C1 segment of cervical spinal cord (tissue), 14 donors: ENCODE measurements around the gene PLIN4.
A peak's percentile ranks its signal among the peaks of the same experiment; 100 is the strongest.

Experiments used
- DNase-seq, 14 donors: peaks; one replicate each; lab custom pipeline; 2025; lab: John Stamatoyannopoulos, UW

PLIN4 gene

GRCh38 chr19:4492337-4493103, 25.8 kb downstream of the PLIN4 start:
- DNase-seq = no peak

DNA sequence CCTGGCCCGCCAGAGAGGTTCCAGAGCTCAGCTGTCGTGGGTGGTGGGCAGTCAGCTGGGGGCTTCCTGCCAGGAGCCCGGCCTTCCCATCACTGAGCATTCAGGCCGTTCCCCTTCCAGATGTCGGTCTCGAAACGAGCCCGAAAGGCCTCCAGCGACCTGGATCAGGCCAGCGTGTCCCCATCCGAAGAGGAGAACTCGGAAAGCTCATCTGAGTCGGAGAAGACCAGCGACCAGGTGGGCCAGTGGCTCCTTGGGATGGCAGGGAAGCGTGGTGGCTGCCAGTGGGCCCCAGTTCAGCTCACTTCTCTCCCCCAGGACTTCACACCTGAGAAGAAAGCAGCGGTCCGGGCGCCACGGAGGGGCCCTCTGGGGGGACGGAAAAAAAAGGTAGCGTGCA, 26.8 kb downstream of the PLIN4 start:
- DNase-seq = no peak

GRCh38 chr19:4488496-4488895, 29.8 kb downstream of the PLIN4 start:
- no peak for DNase-seq

GRCh38 chr19:4487572-4487971, 30.7 kb downstream of the PLIN4 start:
- DNase-seq = no peak

DNA sequence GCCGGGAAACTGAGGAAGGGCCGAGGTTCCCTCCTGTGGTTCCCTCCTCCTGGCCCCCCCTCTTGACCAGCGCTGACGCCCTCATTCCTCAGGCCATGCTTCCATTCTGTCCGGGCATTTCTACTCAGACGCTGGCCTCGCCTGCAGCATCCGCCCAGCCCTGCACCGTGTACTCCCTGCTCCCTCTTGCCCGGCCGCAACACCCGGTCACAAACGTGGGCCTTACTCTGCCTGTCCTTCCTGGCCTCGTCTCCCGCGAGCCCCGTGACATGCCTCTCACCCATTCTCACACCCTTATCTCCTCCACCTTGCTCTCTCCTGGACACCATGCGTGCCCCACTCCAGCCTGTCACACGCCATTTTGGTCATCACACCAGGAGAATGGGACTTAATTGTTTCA, 34.9 kb downstream of the PLIN4 start:
- DNase-seq = no peak

DNA sequence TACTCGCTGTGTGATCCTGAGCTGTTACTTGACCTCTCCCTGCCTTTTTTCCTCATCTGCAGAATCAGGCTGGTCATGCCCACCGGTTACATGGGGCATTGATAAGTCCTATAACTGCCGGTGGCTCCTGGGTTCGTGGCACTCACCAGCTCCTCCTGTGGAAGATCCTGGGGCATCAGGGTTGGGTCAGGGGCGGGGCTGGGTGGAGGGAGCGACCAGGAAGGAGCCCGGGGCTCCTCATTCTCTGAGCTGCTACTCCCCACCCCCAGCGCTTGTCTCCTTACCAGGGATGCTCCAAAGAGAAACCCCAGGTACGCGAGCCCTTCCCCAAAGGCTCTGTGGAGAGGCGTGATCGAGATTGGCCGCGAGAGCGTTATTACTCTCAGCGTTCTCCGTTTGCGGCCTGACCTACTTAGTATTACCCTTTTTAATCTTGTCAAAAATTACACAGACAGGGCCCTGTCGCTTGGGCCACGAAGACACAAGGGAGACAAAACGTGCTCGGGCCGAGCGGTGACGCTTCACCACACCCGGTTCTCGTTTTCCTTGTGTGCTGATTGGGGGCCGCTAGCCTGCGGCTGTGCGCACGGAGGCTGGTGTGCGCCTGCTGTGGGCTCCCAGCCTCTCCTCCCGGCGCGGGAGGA, 35.4 kb downstream of the PLIN4 start:
- DNase-seq = no peak

GRCh38 chr19:4477034-4477801, 41.1 kb downstream of the PLIN4 start:
- DNase-seq = no peak

DNA sequence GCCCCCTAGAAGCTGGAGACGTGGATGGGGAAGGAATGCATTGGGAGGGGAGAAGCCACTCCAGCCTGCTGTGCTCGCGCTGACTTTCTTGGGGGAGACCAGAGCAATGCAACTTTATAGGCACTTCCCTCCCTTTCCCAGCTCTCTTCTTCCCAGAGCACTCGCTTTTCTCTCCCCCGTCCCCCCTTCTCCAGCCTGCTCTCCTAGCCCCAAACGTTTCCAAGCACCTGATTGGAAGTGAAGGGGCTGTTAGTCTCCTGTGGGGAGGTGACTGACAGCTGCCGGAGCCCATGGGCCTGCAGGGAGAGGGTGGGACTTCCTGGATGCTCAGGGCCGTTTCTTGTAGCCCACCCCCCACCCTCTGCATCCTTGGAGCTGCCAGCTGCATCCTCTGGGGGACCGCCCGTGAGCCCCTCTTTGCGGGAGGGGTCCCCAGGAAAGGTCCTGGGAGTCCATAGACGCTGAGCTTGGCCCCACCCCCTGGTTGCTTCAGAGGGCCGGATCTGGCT, 43.7 kb downstream of the PLIN4 start:
- peak in 8 of 14 donors; percentile 3 to 82 (median 19) for DNase-seq

DNA sequence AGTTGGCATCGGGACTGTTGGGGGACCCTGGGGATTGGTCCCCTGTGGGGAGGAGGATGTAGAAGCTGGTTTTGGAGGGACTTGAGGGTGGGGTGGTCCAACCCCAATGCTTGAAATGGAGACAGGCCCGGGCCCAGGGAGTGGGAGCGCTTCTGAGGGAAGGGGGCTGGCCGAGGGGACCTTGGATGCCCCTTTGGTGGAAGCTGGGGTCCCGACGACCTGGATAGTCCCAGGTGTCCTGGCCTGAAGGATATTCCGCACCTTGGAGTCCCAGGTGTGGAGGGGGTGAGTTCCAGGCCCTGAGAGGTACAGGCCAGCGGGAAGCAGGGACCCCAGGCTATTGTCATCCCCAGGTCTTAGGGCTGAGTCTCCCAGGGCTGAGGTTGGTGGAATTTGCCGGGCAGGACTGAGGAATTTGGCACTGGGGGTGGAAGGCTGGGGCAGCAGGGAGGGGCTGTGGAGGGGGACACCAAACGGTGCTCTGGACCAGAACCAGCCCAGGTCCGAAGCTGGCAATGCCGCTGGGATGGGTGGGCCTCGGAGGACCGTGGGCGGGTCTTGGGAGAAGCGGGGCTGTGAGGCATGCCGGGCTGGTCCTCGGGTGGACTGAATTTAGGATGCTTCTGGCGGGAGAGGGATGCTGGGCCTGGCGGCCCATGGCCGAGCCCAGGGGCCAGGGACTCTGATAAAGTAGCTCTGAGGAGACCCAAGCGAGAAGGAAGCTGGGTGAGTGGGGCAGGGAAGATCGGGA, 44.3 kb downstream of the PLIN4 start:
- no peak for DNase-seq

DNA sequence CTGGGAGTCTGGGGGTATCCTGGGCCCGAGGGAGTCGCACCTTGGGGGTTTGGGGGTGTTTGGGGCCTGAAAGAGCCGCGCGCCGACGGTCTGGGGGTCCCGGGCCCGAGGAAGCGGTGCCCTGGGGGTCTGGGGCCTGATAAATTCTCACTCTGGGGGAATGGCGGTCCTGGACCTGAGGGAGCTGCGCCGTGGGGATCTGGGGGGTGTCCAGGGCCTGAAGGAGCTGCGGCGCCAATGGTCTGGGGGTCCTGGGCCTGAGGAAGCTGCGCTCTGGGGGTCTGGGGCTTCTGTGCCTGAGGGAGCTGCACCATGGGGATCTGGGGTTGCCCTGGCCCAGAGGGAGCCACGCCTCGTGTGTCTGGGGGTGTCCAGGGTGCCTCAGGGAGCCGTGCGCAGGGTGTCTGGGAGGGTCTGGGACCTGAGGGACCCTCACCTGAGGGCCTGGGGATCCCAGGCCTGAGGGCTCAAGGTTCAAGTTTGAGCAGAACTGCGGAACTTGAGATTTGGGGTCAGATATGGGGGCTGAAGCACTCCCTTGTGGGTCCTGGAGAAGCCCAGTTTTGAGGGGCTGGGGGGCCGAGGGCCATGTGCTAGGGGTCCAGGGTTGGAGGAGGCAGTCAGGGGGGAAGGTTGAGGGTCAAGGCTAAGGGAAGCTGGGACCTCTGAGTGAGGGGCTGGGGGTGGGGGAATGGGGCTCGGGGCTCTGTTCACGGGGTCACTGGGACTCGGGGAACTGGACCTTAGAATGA, 45.1 kb downstream of the PLIN4 start:
- no peak for DNase-seq

GRCh38 chr19:4472174-4472974, 45.9 kb downstream of the PLIN4 start, which contains the start of gene HDGFL2:
HDGFL2 (plus strand) TSS chr19:4472297; CDS start chr19:4472351, 54 bp downstream.
- DNase-seq = peak in 1 of 14 donors; percentile 41

DNA sequence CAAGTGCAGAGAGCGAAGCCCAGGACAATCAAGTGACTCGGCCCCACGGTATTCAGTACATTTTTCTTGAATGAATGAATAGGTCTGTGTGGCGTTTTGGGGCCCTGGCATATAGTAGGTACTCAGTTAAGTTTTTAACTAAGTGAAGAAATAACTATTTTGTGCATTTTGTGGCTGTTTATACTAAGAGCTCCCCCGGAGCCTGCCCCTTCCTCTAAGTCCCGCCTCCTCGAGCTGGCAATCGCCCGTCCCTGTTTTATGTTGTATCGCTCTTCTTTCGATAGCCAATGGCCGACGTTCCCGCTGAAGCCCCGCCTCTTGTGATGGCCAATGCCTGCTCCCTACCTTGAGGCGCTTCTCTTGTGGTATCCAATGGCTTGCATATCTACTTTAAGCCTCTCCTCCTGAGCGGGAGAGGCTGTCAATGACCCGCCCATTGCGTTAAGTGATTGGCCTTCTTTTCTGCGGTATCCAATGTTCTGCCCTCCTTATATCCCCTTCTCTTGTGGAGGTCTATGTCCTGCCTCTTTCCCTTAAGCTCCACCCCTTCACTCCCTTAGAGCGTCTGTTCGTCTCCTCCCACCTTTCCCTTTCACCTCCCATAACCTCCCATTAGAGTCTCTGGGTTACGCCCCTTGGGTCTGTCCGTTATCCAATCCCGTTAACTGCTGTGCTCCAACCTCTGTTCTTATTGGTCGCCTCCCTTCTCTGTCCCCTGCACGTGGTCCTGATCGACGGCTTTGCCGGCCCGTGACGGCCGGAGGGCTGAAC, 46.7 kb downstream of the PLIN4 start:
- peak; percentile 85 to 100 (median 98) for DNase-seq

GRCh38 chr19:4467835-4468234, 50.5 kb downstream of the PLIN4 start:
- DNase-seq = no peak

DNA sequence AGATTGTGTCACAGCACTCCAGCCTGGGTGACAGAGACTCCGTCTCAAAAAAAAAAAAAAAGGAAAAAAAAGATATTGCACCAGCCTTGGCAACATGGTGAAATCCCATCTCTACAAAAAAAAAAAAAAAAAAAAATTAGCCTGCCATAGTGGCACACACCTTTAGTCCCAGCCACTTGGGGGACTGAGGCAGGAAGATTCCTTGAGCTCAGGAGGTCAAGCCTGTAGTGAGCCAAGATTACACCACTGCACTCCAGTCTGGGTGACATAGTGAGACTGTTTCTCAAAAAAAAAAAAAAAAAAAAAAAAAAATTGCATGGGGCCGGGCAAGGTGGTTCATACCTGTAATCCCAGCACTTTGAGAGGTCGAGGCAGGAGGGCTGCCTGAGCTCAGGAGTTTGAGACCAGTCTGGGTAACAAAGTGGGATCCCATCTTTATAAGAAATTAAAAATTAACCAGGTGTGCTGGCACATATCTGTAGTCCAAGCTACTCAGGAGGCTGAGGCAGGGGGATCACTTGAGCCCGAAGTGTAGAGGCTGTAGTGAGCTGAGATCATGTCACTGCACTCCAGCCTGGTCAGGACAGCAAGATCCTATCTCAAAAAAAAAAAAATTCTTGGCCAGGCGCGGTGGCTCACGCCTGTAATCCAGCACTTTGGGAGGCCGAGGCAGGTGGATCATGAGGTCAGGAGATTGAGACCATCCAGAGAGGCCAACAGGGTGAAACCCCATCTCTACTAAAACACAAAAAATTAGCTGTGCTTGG, 53.3 kb downstream of the PLIN4 start:
- DNase-seq = no peak

GRCh38 chr19:4457654-4458395, 60.5 kb downstream of the PLIN4 start, which contains the start of gene UBXN6:
UBXN6 (minus strand) TSS chr19:4457794; CDS start chr19:4457697, 97 bp downstream.
- peak; percentile 48 to 99 (median 90) for DNase-seq

- peak in 6 of 14 donors; percentile 8 to 62 (median 34) for DNase-seq
These were observed 61.2 kb downstream of the PLIN4 start for GRCh38 chr19:4456843-4457653.

GRCh38 chr19:4456476-4456842, 61.8 kb downstream of the PLIN4 start:
- peak in 3 of 14 donors; percentile 22 to 40 (median 34) for DNase-seq
